GM21528 (cell line): Measurements from ENCODE around the gene SETDB1.
A peak's percentile ranks its signal among the peaks of the same experiment; 100 is the strongest.

Experiments
- ATAC-seq: cut with Tn5 transposase; IDR thresholded peaks from one replicate; pipeline ENCODE4 v1.9.1; 2021; ENCODE audit warnings: mild to moderate bottlenecking, moderate library complexity; ENCODE audit not compliant: unreplicated experiment, low FRiP score

SETDB1 gene

GRCh38 chr1:150973836-150974579 is 47.8 kb downstream of the SETDB1 start:
- peak; percentile 35 for ATAC-seq

GRCh38 chr1:150974580-150975478 is 48.7 kb downstream of the SETDB1 start, which contains the start of gene CERS2:
TSS of gene CERS2 (minus strand) at chr1:150974835. CDS start at chr1:150969090, 5,745 bp downstream.
- ATAC-seq: peak; percentile 50

GRCh38 chr1:150976401-150976821 is 50.2 kb downstream of the SETDB1 start:
- no peak for ATAC-seq

GRCh38 chr1:150976879-150977694 is 50.9 kb downstream of the SETDB1 start:
- ATAC-seq: no peak

- ATAC-seq: peak; percentile 49
Measured at GRCh38 chr1:150979092-150980056, 53.2 kb downstream of the SETDB1 start.

GRCh38 chr1:150981177-150981804 is 55.1 kb downstream of the SETDB1 start:
- no peak for ATAC-seq

GRCh38 chr1:150981805-150982712 is 55.9 kb downstream of the SETDB1 start, which contains the start of gene ANXA9:
TSS of gene ANXA9 (plus strand) at chr1:150982292. CDS start at chr1:150983106, 814 bp downstream.
- no peak for ATAC-seq

- ATAC-seq: no peak
Measured at GRCh38 chr1:150985179-150985825, 59.1 kb downstream of the SETDB1 start.

- ATAC-seq: no peak
Measured at GRCh38 chr1:150987924-150988323, 61.8 kb downstream of the SETDB1 start.

GRCh38 chr1:150992626-150993025 is 66.5 kb downstream of the SETDB1 start:
- no peak for ATAC-seq

GRCh38 chr1:150994248-150994647 is 68.1 kb downstream of the SETDB1 start:
- ATAC-seq: no peak

- ATAC-seq: no peak
Measured at GRCh38 chr1:150995460-150995859, 69.3 kb downstream of the SETDB1 start.

GRCh38 chr1:150995896-150996295 is 69.7 kb downstream of the SETDB1 start:
- no peak for ATAC-seq

GRCh38 chr1:150997126-150997872 is 71.1 kb downstream of the SETDB1 start:
- ATAC-seq: no peak

- no peak for ATAC-seq
Measured at GRCh38 chr1:150997949-150998348, 71.8 kb downstream of the SETDB1 start.

GRCh38 chr1:150999051-150999674 is 73.0 kb downstream of the SETDB1 start:
- no peak for ATAC-seq
